ENCODE measurements around the gene SH3RF3.

GRCh38 chr2:109411640-109412325, 282.8 kb downstream of the SH3RF3 start:
- TF ChIP-seq CTCF (IDR thresholded peaks at IDR 0.05): no peak
- no peak for TF ChIP-seq POLR2A (IDR thresholded peaks at IDR 0.05)
